ENCODE results near the gene SMPD4.
"Not testable (repeated sequence)": the region's sequence is repeated elsewhere in the genome, so short reads cannot be mapped to it uniquely, and the experiment has no call there.

Gene SMPD4

GRCh38 chr2:130137118-130137517, 44.3 kb downstream of the SMPD4 start:
- H3K4me3 ChIP-seq (ENCODE audit: low read depth, low read length) = not testable (repeated sequence)

GRCh38 chr2:130136546-130136945, 44.9 kb downstream of the SMPD4 start:
- not testable (repeated sequence) for H3K4me3 ChIP-seq (ENCODE audit: low read depth, low read length)

- no peak for TF ChIP-seq CTCF (IDR thresholded peaks at IDR 0.05; ENCODE audit: borderline replicate concordance, insufficient read depth, low read depth, low read length)
These were observed 45.5 kb downstream of the SMPD4 start for GRCh38 chr2:130135692-130136541.

GRCh38 chr2:130129120-130129829, 52.1 kb downstream of the SMPD4 start, which contains the start of gene POTEF:
Gene POTEF, minus strand, starts transcription at chr2:130129222. Its CDS starts 8,707 bp downstream, at chr2:130120515.
- not testable (repeated sequence) for H3K4me3 ChIP-seq (ENCODE audit: low read depth, low read length)

More at GRCh38 chr2:130135692-130136541, 45.5 kb downstream of the SMPD4 start:
- H3K4me3 ChIP-seq (ENCODE audit: low read depth, low read length) = no peak overlapping the region

- H3K4me3 ChIP-seq (ENCODE audit: low read depth, low read length) = not testable (repeated sequence)
These were observed 52.9 kb downstream of the SMPD4 start for GRCh38 chr2:130128464-130128863.

- H3K4me3 ChIP-seq (ENCODE audit: low read depth, low read length) = not testable (repeated sequence)
These were observed 53.7 kb downstream of the SMPD4 start for GRCh38 chr2:130127726-130128125.

GRCh38 chr2:130120924-130121323, 60.5 kb downstream of the SMPD4 start:
- H3K4me3 ChIP-seq (ENCODE audit: low read depth, low read length) = not testable (repeated sequence)

- not testable (repeated sequence) for H3K4me3 ChIP-seq (ENCODE audit: low read depth, low read length)
These were observed 78.6 kb downstream of the SMPD4 start for GRCh38 chr2:130102597-130103363.
